Upper lobe of right lung (tissue), 1 donor: ENCODE measurements around the gene METTL1. TPM values are rescaled to one million over a fixed set of nuclear protein-coding genes. Genes with fewer than 3 reads are reported as not detected.

Source experiments
- ATAC-seq: fragments of 200-7000 bp; cut with Tn5 transposase; one replicate; pipeline ENCODE4 v1.9.1; 2020; ENCODE audit warnings: mild to moderate bottlenecking, moderate library complexity
- DNase-seq: peaks from one replicate; pipeline ENCODE4 v3.0.0-alpha.2; 2020
- H3K27ac ChIP-seq: fragments of 200-600 bp; one replicate; pipeline ENCODE4 v1.8.0; 2022
- H3K27me3 ChIP-seq: fragments of 200-600 bp; one replicate; pipeline ENCODE4 v1.8.0; 2022; ENCODE audit warnings: mild to moderate bottlenecking
- H3K36me3 ChIP-seq: fragments of 200-600 bp; one replicate; pipeline ENCODE4 v1.8.0; 2022
- H3K4me1 ChIP-seq: fragments of 200-600 bp; one replicate; pipeline ENCODE4 v1.8.0; 2022
- H3K4me3 ChIP-seq: fragments of 200-600 bp; one replicate; pipeline ENCODE4 v1.8.0; 2022; ENCODE audit warnings: mild to moderate bottlenecking
- H3K9me3 ChIP-seq: fragments of 200-600 bp; one replicate; pipeline ENCODE4 v1.8.0; 2022
- CTCF ChIP-seq: fragments of 200-600 bp; IDR thresholded peaks from one replicate; pipeline ENCODE4 v1.8.0; 2022; ENCODE audit warnings: antibody characterized with exemption
- intact Hi-C: fragments of 100-400 bp; cut with DNase I; formaldehyde crosslinking; loops from one replicate; pipeline ENCODE4 v1.11.0; 2022
- total RNA-seq: library from RNA; stranded (reverse); fragmentation: NEBNext Ultra II Directional; extraction: Animal tissue kit (Norgen Biotek cat#: 25700); gene quantifications from one replicate; pipeline ENCODE4 v1.2.1, GENCODE V29; 2021
- donor health status: DM: no; HTN: yes; CAD: no; lungs with severe emphysema.

METTL1 gene
- total RNA-seq, 1 donor from 2014 or later: 26.9 TPM

- TF ChIP-seq CTCF: peak; percentile 12
- H3K27me3 ChIP-seq: peaks cover 61% of the 10 kb centered on the region
- H3K36me3 ChIP-seq: no peaks in the 10 kb centered on the region
- DNase-seq (no peak), ATAC-seq (no peak)
- no peaks in the 10 kb centered on the region for H3K4me1 ChIP-seq
- no peak overlapping the region for H3K27ac ChIP-seq
- intact Hi-C loops: no loop called here
- no peaks in the 10 kb centered on the region for H3K9me3 ChIP-seq
- H3K4me3 ChIP-seq: no peak overlapping the region
These were observed 35.8 kb downstream of the METTL1 start for GRCh38 chr12:57735952-57736740.

GRCh38 chr12:57735198-57735855 lies 36.6 kb downstream of the METTL1 start:
- Histone ChIP-seq H3K9me3 (no peaks in the 10 kb centered on the region), H3K4me3 (no peak overlapping the region), H3K4me1 (no peaks in the 10 kb centered on the region), H3K27ac (no peak overlapping the region), H3K36me3 (no peaks in the 10 kb centered on the region), H3K27me3 (peaks cover 56% of the 10 kb centered on the region)
- no peak for TF ChIP-seq CTCF
- no peak for DNase-seq
- no peak for ATAC-seq
- intact Hi-C loops: no loop called here

GRCh38 chr12:57734591-57734990 lies 37.3 kb downstream of the METTL1 start:
- ATAC-seq: no peak
- Histone ChIP-seq H3K36me3 (no peaks in the 10 kb centered on the region), H3K4me3 (no peak overlapping the region), H3K9me3 (no peaks in the 10 kb centered on the region), H3K27me3 (peaks cover 48% of the 10 kb centered on the region), H3K4me1 (no peaks in the 10 kb centered on the region), H3K27ac (no peak overlapping the region)
- no peak for DNase-seq
- intact Hi-C loops: no loop called here
- TF ChIP-seq CTCF: no peak

GRCh38 chr12:57733928-57734327 lies 38.0 kb downstream of the METTL1 start:
- ATAC-seq (no peak), DNase-seq (no peak)
- TF ChIP-seq CTCF: no peak
- intact Hi-C loops: no loop called here
- H3K9me3 ChIP-seq: no peaks in the 10 kb centered on the region
- peaks cover 42% of the 10 kb centered on the region for H3K27me3 ChIP-seq
- H3K27ac ChIP-seq: no peak overlapping the region
- no peaks in the 10 kb centered on the region for H3K36me3 ChIP-seq
- no peaks in the 10 kb centered on the region for H3K4me1 ChIP-seq
- no peak overlapping the region for H3K4me3 ChIP-seq

- no peak overlapping the region for H3K27ac ChIP-seq
- H3K4me3 ChIP-seq: no peak overlapping the region
- TF ChIP-seq CTCF: no peak
- DNase-seq: no peak
- intact Hi-C loops: no loop called here
- no peaks in the 10 kb centered on the region for H3K36me3 ChIP-seq
- no peak for ATAC-seq
- H3K4me1 ChIP-seq: no peaks in the 10 kb centered on the region
- H3K27me3 ChIP-seq: peaks cover 35% of the 10 kb centered on the region
- H3K9me3 ChIP-seq: no peaks in the 10 kb centered on the region
These were observed 38.9 kb downstream of the METTL1 start for GRCh38 chr12:57732726-57733593.
